OCI-LY3 (cell line): Measurements from ENCODE around the gene ZNF248.

Experiments
- CTCF ChIP-seq: fragments of 200-600, 300-600 bp; sonication (generic); IDR thresholded peaks from 2 replicates; pipeline ENCODE4 v1.5.1; 2014; ENCODE audit warnings: antibody characterized with exemption, low read length, low read depth
- EZH2phosphoT487 ChIP-seq: fragments of 200-600 bp; shearing (Covaris generic); IDR thresholded peaks from 2 replicates; pipeline ENCODE4 v1.6.1; 2018; ENCODE audit warnings: antibody characterized with exemption, mixed run types, low read depth

DNA sequence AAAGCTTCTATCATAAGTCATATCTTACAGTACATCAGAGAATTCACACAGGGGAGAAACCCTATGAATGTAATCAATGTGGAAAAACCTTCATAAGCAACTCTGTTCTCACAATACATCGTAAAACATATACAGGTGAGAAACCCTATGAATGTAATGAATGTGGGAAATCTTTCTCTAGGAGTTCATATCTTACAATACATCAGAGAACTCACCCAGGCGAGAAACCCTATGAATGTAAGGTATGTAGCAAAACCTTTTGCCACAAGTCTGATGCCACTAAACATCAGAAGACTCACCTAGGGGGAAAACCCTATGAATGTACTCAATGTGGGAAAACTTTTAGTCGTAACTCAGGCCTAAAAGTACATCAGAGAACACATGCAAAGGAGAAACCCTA lies 38.3 kb upstream of the ZNF248 start:
- no peak for TF ChIP-seq CTCF
- no peak for TF ChIP-seq EZH2phosphoT487
